Choroid plexus epithelial cell (primary cell): ENCODE data around the gene CLDN22.

ENCODE experiments used
- DNase-seq: peaks from one replicate; pipeline ENCODE4 v3.0.0-alpha.2; 2010; ENCODE audit warnings: low read depth
- H3K4me3 ChIP-seq: 2 replicates; pipeline ENCODE4 v1.5.1; 2011; ENCODE audit warnings: low read depth, mild to moderate bottlenecking, control low read depth, low read length, moderate library complexity
- CTCF ChIP-seq: conservative IDR thresholded peaks from 2 replicates; pipeline ENCODE4 v1.5.1; 2011; ENCODE audit warnings: low read depth, mild to moderate bottlenecking, control low read depth, inconsistent platforms, low read length, moderate library complexity

The CLDN22 gene

DNA sequence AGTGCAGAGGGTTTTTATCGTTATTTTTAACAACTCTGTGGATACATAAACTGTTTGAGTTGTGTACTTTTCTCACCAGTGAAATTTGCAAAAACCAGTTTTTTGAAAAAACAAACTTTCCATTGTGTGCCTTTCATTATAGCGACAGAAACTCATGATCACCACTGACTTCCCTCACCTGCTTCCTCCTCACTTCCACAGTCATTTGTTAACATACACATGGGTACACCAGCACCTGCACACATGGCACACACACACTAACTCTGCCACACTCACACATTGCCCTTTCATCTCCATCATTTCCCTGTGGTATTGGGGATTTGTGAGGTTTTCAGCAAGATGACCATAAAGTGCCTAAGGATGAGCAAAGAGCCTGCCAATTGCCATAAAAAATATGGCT, 20.6 kb downstream of the CLDN22 start:
- no peak for TF ChIP-seq CTCF
- DNase-seq = no peak
- H3K4me3 ChIP-seq = no peak overlapping the region

- no peak for TF ChIP-seq CTCF
- no peak overlapping the region for H3K4me3 ChIP-seq
- no peak for DNase-seq
These were observed 22.4 kb downstream of the CLDN22 start for GRCh38 chr4:183297675-183298074.

DNA sequence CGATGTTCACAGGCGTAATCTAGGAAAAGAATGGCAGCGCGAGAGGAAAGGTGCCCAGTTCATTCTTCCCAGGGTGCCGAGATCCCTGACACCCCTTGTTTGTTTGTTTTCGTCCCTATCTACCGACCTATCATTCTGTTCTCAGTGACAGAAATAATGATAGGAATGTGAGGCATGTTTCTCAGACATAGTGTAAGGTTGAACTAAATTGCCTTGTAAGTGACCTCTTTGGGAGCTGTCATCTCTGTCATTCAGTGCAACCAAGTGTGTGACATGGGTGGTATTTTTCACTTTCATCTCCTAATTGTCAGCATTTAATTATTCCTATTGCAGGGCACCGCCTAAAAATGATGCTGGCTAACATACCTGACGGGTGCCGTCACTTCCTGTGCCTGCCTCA, 24.4 kb downstream of the CLDN22 start:
- DNase-seq = no peak
- no peak overlapping the region for H3K4me3 ChIP-seq
- TF ChIP-seq CTCF = no peak

DNA sequence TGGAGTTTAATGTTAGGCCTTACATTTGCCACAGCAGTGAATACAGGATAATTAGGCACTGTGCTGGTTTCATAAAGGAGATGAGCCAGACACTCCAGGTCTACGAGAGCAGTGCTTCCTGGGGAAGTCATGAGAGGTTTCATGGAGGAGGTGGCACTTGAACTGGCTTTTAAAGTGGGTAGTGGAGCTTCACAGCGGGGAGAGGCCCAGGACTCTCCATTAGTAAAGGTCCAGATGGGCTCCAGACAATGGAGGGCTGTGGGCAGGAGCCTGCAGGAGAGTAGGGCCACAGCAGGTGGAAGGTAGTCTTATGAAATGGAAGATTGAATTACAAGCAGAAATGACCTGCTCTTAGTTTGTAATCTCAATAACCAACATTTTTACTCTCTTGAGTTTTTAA, 29.0 kb downstream of the CLDN22 start:
- no peak overlapping the region for H3K4me3 ChIP-seq
- TF ChIP-seq CTCF = no peak
- no peak for DNase-seq

DNA sequence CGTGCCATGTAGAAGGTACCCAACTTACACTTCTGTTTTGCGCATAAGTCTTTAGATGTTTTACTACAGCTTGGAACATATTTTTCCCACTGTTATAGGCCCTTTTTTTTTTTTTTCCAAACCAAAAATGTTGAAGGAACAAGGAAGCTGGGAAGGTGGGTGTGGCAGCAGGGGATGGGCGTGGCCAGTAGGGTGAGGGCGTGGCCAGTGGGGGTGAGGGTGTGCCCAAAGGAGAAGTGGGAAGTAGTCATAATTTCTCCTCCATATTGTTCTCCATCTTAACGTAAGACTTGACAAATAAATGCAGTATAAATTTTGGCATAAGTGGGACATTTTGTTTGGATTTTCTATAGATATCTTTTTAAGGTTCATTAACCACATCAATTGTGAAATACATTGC, 30.4 kb downstream of the CLDN22 start:
- DNase-seq = no peak
- no peak for TF ChIP-seq CTCF
- no peak overlapping the region for H3K4me3 ChIP-seq

GRCh38 chr4:183288955-183289354, 31.1 kb downstream of the CLDN22 start:
- H3K4me3 ChIP-seq = no peak overlapping the region
- no peak for DNase-seq
- peak; percentile 26 for TF ChIP-seq CTCF

DNA sequence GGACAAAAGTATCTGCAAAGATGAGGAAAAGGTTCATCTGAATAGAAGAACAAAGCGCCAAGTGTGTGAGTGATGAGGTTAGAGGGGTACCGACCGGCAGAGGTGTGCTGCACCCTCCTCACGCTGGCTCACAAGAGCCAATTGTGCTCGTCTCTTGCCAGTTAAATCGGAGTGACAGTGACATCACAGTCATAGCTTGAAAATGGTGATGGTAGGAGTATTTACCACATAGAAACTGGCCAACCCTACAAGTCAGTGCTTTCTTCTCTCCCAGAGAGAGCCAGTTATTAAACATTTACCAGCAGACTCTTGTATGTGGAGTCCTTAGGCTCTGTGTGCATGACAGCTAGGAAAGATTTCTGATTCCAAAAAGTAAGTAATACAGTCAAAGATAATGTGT, 32.4 kb downstream of the CLDN22 start:
- no peak for DNase-seq
- H3K4me3 ChIP-seq = no peak overlapping the region
- TF ChIP-seq CTCF = no peak
